Measurements from ENCODE around the gene ENOX1.
"Not testable (repeated sequence)": the region's sequence is repeated elsewhere in the genome, so short reads cannot be mapped to it uniquely, and the experiment has no call there.

ENOX1 gene

GRCh38 chr13:43356567-43356966 is 430.2 kb downstream of the ENOX1 start:
- DNase-seq (ENCODE audit: low read depth in 2 of 2) = no peak

- DNase-seq (ENCODE audit: low read depth in 2 of 2) = no peak
Observed at GRCh38 chr13:43355774-43356173, 431.0 kb downstream of the ENOX1 start.

- no peak for DNase-seq (ENCODE audit: low read depth in 2 of 2)
Observed at GRCh38 chr13:43354153-43354945, 432.4 kb downstream of the ENOX1 start.

- no peak for DNase-seq (ENCODE audit: low read depth in 2 of 2)
Observed at GRCh38 chr13:43353631-43354030, 433.1 kb downstream of the ENOX1 start.

GRCh38 chr13:43351612-43352011 is 435.2 kb downstream of the ENOX1 start:
- DNase-seq (ENCODE audit: low read depth in 2 of 2) = not testable (repeated sequence)

GRCh38 chr13:43348397-43348796 is 438.4 kb downstream of the ENOX1 start:
- DNase-seq (ENCODE audit: low read depth in 2 of 2) = no peak

- no peak for DNase-seq (ENCODE audit: low read depth in 2 of 2)
Observed at GRCh38 chr13:43347877-43348276, 438.9 kb downstream of the ENOX1 start.

GRCh38 chr13:43346427-43346826 is 440.3 kb downstream of the ENOX1 start:
- no peak for DNase-seq (ENCODE audit: low read depth in 2 of 2)

GRCh38 chr13:43343645-43344044 is 443.1 kb downstream of the ENOX1 start:
- no peak for DNase-seq (ENCODE audit: low read depth in 2 of 2)

- no peak for DNase-seq (ENCODE audit: low read depth in 2 of 2)
Observed at GRCh38 chr13:43339805-43340550, 446.8 kb downstream of the ENOX1 start.

GRCh38 chr13:43339145-43339804 is 447.5 kb downstream of the ENOX1 start:
- DNase-seq (ENCODE audit: low read depth in 2 of 2) = no peak

- no peak for DNase-seq (ENCODE audit: low read depth in 2 of 2)
Observed at GRCh38 chr13:43335764-43336163, 451.0 kb downstream of the ENOX1 start.

GRCh38 chr13:43333176-43333575 is 453.6 kb downstream of the ENOX1 start:
- DNase-seq (ENCODE audit: low read depth in 2 of 2) = no peak

GRCh38 chr13:43331672-43332071 is 455.1 kb downstream of the ENOX1 start:
- DNase-seq (ENCODE audit: low read depth in 2 of 2) = no peak

GRCh38 chr13:43329702-43330101 is 457.1 kb downstream of the ENOX1 start:
- no peak for DNase-seq (ENCODE audit: low read depth in 2 of 2)

- DNase-seq (ENCODE audit: low read depth in 2 of 2) = no peak
Observed at GRCh38 chr13:43328907-43329306, 457.9 kb downstream of the ENOX1 start.

- no peak for DNase-seq (ENCODE audit: low read depth in 2 of 2)
Observed at GRCh38 chr13:43326100-43326499, 460.7 kb downstream of the ENOX1 start.

GRCh38 chr13:43325636-43326035 is 461.1 kb downstream of the ENOX1 start:
- no peak for DNase-seq (ENCODE audit: low read depth in 2 of 2)

- DNase-seq (ENCODE audit: low read depth in 2 of 2) = no peak
Observed at GRCh38 chr13:43324129-43324528, 462.6 kb downstream of the ENOX1 start.

- no peak for DNase-seq (ENCODE audit: low read depth in 2 of 2)
Observed at GRCh38 chr13:43319617-43320444, 466.9 kb downstream of the ENOX1 start.

GRCh38 chr13:43316946-43317353 is 469.8 kb downstream of the ENOX1 start:
- DNase-seq (ENCODE audit: low read depth in 2 of 2) = no peak

- no peak for DNase-seq (ENCODE audit: low read depth in 2 of 2)
Observed at GRCh38 chr13:43316281-43316680, 470.5 kb downstream of the ENOX1 start.

Measured in stimulated activated CD8-positive, alpha-beta memory T cell treated with anti-CD3 and anti-CD28 coated beads, Interleukin-2, amount 100 ng/mL, for 1 hour (primary cell).